NCI-H2107 treated with DMSO at 0.1 percent for 48 hours (cell line): ENCODE results near the gene NEU3.
"Not testable (repeated sequence)": the region's sequence is repeated elsewhere in the genome, so short reads cannot be mapped to it uniquely, and the experiment has no call there.

Experiments used
- DNase-seq: peaks from one replicate; lab custom pipeline; 2025; ENCODE audit not compliant: unreplicated experiment; lab: John Stamatoyannopoulos, UW

The NEU3 gene

DNA sequence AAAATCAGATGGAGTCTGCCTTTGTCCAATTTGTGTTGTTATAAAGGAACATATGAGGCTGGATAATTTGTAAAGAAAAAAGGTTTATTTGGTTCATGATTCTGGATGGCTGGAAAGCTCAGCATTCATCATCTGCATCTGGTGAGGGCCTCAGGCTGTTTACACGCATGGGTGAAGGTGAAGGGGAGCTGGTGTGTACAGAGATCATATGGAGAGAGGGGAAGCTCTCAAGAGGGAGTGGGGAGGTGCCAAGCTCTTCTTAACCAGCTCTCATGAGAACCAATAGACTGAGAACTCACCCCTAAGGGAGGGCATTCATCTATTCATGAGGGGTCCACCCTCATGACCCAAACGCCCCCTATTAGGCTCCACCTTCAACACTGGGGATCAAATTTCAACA lies 40.0 kb downstream of the NEU3 start:
- DNase-seq = peak; percentile 3

DNA sequence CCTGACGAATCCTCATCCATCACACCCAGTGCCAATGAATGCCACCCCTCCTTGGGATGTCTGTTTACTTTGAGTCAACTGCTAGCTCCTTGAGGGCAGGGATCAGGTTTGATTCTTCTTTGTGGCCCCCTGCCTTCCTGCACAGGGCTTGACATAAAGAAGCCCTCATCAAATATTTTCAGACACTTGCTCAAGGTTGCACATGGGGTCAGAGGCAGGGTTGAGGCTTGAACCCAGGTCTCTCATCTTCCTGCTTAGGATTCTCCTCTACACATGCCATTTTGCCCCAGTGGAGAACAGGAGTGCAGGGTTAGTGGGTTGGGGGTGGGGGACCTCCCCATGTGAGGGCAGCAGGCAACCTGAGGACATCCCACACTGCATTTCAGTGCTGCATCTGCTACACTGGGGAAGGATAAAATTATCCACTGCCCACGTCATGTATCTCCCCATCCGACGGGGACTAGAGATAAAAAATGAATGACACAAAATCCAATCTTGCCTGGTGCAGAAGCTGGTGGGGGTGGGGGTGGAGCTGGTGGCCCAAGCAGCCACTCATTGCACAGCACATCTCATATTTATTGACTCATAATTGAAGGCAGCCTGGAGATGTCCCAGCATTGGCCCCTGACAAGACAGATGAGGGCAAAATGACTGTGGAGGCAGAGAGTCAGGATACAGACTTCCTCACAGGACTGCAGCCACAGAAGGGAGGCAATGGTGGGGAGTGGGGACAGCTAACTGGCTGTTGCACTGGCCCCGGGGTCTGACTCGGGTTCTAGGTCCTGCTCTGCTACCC lies 41.3 kb downstream of the NEU3 start:
- no peak for DNase-seq

DNA sequence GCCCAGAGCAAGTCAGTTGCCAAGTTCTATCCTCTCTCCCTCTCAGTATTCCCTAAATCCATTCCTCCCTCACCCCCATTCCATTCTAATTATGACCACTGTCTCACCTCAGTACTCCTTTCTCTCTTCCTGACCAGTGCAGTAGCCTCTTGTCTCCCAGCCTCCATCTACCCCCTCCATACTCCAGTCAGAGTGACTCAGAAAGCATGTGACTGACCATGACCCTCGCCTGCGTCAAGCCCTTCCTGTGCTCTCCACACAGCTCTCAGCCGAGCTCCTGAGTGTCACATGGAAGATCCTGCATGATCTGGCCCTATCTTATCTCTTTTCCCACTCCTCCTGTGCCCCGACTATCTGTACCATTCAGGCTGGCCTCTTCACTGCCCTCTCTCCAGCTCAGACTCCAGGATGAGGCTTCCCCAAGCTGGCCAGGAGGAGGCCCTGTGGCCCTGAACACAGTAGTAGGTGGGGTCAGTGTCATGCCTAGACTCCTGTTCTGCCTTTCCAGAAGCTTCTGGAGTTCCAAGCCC lies 42.6 kb downstream of the NEU3 start:
- no peak for DNase-seq

DNA sequence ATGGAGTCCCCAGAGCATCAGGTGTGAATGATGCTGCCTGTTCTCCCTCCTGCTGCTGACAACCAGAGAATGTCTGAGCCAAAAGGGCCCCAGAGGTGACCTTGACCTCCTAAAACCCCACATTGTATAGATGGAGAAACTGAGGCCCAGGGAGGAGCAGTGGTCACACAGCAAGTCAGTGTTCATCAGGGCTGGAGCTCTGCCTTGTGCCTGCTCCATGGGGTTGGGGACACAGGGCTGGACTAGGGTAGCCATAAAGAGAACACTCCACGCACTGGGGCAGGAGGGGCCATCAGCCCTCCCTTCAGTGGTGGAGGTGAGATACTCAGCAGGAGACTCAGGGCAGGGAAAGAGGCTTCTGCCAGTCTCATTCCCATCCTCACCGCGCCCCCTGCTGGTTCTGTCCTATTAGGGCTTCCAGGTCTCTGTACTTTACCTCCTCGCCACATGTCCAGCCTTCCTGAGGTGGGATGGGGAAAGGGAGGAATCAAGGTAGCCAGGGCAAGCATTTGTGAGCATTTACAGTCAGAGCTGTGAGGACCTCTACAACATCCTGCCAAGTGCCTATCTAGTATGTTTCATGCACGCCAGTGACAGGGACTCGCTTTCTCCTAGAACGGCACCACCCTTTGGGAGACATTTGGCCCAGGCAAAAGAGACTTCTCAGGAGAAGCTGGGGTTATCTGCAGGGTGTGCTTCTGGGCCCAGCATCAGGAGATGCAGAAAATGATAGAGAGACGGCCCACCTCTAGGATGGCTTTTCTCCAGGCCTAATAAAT lies 43.2 kb downstream of the NEU3 start:
- no peak for DNase-seq

DNA sequence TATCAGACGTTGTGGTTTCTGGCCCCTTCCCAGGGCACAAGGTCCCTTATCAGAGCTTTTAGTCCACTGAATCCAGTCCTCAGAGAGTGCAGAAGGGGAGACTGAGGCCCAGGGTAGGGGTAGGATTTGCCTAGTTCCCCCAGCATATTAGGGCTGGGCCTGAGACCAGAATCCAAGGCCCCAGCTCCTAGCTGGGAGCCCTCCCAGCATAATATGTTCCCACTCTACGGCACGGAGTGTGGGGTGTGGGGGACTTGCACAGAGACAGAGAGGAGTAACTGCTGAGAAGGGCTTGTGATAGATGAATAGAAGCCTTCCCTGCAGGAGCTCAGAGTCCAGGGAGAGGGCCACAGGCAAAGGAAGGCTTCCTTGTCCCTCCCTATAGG lies 43.8 kb downstream of the NEU3 start:
- no peak for DNase-seq

DNA sequence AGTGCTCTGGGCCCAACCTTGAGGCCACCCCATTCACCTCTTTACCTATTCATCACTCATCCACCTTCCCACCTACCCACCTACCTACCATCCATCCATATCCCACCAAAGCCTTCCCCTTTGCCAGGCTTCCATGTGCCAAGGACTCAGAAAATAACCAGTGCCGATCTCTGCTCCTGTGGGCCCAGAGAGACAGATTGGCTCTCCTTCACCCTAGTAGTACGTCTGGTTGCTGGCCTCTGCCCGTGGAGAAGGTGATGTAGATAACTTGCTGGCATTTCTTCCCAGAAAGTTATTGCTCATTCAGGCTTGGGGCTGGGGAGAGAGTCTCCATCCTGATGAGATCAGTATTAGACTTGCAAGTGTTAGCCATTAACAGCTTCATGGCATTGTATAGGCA lies 45.2 kb downstream of the NEU3 start:
- DNase-seq = no peak

DNA sequence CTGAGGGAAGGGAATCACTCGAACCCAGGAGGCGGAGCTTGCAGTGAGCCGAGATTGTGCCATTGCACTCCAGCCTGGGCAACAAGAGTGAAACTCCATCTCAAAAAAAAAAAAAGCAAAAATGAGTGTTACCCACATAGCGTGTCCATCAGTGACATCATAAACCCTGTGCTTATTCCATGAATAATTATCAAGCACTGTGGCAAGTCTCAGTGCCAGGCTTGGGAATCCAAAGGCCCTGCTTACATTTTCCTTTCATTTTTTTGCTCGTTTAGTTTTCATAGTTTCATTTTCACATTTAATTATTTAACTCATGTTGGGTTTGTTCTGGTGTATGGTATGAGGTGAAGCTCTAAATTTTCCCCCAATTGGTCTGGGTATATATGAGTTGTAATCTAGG lies 46.5 kb downstream of the NEU3 start:
- DNase-seq = no peak

DNA sequence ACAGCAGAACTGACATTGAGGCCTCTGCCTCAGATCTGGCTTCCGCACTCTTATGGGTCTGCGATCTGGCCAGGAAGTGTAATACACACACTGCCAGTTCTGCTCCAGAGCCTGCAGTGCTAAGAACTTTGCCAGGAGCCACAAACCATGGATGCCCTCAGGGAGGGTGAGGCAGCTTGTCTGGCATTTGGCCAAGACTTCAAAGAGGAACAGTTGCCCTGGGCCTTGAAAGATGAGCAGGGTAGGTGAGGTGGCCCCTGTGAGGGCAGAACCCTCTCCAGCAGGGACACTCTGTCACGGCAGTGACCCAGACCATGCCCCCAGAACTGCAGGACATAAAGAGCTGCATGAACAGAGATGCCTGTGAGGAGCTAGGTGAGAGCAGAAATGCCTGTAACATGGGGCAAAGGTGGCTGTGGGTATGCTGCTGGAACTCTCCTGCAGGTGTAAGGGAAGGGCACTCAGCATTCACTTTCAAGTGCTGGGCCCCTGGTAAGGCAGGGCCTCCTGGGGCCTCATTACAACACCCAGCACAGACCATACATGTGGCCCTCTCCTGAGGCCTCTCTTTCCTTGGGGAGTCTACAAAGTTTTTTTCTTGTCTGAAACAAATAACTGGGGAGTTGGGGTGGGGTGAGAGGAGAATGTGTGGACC lies 47.3 kb downstream of the NEU3 start:
- peak; percentile 9 for DNase-seq

DNA sequence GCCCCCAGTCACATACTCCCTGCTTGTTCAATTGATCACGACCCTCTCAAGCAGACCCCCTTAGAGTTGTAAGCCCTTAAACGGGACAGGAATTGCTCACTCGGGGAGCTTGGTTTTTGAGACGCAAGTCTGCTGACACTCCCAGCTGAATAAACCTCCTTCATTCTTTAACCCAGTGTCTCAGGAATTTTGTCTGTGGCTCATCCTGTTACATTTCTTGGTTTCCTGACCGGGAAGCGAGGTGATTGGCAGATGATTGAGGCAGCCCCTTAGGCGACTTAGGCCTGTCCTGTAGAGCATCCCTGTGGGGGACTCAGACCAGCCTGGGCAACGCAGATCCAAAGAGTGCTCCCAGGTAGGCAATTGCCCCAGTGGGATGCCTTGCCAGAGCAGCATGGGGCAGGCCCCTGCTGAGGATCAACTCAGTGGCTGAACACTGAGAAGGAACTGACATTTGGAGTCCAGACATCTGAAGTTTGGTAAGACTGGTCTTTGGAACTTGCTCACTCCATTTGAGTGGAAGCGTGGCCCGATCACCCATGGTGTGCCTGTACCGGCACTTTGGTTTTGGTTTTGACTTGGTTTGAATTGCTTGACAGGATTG lies 51.5 kb downstream of the NEU3 start:
- no peak for DNase-seq

DNA sequence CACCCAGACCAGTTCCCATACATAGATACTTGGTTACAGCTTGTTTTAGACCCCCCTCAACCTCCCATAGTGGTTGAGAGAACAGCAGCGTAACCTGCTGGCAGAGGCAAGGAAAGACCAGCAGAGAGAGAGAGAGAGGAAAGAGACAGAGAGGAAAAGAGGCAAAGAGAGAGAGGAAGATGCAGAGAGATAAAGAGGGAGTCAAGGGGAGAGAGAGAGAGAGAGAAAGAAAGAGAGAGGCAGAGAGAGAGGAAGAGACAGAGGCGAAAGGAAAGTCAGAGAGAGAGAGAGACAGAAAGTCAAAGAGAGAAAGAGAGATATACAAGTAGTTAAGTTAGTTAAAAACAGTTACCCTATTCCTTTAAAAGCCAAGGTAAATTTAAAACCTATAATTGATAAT lies 52.5 kb downstream of the NEU3 start:
- DNase-seq = no peak

DNA sequence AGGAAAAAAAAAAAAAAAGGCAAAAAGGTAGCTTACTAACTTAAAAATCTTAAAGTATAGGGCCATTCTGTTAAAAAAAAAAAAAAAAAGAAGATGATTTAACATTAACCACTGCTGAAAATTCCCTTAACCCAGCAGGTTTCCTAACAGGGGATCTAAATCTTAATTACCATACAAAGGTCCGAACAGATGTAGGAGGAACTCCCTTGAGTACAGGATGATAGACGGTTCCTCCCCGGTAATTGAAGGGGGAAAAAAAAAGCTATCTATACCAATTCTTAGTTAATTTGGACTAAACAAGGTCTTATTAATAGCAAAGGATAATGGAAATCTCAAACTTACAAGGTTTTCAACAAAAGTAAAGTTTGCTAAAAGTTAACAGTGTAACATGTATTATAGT lies 53.1 kb downstream of the NEU3 start:
- DNase-seq = not testable (repeated sequence)

DNA sequence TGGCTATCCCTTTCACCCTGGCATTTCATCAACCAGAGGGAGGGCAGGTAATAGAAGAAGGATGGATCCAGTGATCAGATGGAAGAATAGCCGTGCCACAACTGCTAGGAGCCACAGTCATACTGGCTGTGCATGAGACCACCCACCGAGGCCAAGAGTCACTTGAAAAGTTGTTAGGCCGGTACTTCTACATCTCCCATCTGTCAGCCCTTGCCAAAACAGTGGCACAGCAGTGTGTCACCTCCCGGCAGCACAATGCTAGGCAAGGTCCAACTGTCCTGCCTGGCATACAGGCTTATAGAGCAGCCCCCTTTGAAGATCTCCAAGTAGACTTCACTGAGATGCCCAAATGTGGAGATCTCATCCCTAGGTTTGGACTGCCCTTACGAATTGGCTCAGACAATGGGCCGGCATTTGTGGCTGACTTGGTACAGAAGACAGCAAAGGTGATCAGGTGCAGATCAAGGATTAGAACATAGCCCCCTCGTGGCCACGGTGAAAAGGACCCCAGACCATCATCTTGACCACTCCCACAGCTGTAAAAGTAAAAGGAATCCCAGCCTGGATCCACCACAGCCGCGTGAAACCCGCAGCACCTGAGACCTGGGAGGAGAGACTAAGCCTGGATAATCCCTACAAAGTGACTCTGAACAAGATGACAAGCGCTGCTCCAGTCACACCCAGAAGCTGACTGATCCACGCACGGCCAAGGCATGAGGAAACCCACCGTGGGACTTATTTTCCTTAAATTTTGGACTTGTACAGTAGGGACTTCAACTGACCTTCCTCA lies 55.8 kb downstream of the NEU3 start:
- not testable (repeated sequence) for DNase-seq

DNA sequence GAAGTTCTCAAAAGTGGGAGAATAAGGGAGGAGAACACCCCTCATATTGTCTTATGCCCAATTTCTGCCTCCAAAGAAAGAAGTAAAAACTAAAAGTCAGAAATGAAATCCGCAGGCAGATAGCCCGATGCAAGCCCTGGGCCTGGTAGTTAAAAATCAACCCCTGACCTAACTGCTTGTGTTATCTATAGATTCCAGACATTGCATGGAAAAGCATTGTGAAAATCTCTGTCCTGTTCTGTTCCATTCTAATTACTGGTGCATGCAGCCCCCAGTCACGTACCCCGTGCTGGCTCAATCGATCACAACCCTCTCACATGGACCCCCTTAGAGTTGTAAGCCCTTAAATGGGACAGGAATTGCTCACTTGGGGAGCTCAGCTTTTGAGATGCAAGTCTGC lies 57.9 kb downstream of the NEU3 start:
- not testable (repeated sequence) for DNase-seq

DNA sequence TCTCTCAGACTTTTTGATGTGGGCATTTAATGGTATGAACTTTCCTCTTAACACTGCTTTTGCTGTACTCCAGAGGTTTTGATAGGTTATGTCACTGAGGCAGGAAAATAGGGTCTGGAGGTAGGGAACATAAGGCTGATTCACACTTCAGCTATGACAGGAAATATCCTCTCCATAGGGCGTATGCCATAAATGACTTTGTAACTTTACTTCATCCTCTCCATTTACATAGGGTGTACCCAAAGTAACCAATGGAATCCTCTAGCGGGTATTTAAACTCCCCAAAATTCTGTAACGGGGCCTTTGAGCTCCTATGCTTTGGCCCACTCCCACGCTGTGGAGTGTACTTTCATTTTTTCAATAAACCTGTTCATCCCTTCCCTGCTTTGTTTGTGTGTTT lies 58.5 kb downstream of the NEU3 start:
- no peak for DNase-seq

DNA sequence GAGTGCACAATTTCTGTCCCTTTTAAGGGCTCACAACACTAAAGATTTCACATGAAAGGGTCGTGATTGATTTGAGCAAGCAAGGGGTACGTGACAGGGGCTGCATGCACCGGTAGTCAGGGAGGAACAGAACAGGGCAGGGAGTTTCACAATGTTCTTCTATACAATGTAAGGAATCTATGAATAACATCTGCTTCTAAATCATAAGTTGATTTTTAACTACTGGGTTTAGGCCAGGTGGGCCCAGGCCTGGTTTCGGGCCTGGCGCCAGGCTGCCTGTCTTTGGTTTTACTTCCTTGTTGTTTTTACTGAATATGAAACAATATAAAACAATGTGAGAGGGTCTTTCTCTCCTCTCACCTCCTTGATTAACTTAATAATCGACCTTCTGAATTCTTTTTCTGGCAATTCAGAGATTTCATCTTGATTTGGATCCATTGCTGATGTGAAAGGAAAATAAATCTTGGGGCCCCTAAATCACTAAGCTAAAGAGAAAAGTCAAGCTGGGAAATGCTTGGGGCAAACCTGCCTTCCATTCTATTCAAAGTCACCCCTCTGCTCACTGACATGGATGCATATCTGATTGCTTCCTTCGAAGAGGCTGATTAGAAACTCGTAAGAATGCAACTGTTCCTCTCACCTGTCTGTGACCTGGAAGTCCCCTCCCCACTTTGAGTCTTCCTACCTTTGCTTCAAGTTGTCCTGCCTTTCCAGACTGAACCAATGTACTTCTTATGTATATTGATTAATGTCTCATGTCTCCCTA lies 61.0 kb downstream of the NEU3 start:
- DNase-seq = not testable (repeated sequence)

DNA sequence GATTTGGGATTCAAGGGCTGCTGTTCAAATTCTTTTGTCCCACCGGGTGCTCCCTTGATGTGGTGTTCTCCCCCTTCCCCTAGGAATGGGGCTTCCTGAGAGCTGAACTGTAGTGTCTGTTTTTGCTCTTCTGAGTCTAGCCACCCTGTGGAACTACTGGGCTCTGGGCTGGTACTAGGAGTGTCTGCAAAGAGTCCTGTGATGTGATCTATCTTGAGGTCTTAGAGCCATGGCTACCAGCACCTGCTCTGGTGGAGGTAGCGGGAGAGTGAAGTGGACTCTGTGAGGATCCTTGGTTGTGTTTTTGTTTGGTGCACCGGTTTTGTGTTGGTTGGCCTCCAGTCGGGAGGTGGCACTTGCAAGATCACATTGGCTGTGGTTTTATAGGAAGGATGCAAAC lies 61.8 kb downstream of the NEU3 start:
- DNase-seq = no peak

DNA sequence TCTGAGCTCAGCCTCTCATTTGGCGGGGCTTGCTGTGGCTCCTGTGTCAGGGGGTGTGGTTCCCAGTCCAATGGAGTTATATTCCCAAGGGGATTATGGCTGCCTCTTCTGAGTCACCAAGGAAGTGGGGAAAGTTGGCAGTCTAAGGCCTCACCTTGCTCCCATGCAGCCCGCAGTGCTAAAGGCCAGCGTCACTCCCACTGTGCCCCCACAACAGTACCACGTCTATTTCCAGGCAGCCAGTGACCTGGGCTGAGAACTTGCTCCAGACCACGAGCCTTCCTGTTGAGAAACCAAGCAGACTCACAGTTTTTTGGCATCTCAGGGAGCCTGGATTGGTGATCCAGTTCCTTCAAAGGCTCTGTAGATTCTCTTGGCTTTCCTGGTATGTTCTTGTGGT lies 62.3 kb downstream of the NEU3 start:
- no peak for DNase-seq

DNA sequence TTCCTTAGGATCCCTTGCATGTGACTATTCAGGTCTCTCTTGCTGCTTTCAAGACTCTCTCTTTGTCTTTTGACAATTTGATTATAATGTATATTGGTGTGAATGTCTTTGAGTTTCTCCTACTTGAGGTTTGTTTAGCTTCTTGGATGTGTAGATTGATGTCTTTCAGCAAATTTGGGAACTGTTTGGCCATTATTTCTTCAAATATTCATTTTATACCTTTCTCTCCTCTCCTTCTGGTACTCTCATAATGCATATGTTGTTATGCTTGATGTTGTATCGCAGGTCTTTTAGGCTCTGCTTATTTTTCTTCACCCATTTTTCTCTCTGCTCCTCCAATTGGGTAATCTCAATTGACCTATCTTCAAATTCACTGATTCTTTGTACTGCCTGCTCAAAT lies 63.7 kb downstream of the NEU3 start:
- no peak for DNase-seq

DNA sequence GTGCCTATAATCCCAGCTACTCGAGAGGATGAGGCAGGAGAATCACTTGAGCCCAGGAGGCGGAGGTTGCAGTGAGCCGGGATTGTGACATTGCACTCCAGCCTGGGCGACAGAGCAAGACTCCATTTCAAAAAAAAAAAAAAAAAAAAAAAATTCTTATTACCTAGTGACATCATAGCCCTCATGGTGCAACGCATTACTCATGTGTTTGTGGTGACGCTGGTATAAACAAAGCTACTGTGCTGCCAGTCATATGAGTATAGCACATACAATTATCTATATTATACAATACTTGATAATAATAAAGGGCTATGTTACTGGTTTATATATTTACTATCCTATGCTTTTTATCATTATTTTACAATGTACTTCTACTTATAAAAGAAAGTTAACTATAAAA lies 66.8 kb downstream of the NEU3 start:
- no peak for DNase-seq

DNA sequence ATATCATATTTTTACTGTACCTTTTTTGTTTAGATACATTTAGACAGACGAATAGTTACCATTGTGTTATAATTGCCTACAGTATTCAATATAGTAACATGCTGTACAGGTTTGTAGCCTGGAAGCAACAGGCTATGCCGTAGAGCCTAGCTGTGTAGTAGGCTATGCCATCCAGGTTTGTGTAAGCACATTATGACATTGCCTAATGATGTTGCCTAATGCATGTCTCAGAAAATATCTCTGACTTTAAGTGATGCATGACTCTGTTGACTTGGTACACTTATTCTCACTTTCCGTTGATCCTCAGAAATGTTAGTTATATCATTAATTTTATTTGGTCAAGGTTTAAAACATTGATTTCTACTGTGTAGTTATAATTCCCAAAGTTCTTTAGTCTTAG lies 68.1 kb downstream of the NEU3 start:
- no peak for DNase-seq
